ENCODE results near the gene PJA1.

PJA1 gene, protein sequence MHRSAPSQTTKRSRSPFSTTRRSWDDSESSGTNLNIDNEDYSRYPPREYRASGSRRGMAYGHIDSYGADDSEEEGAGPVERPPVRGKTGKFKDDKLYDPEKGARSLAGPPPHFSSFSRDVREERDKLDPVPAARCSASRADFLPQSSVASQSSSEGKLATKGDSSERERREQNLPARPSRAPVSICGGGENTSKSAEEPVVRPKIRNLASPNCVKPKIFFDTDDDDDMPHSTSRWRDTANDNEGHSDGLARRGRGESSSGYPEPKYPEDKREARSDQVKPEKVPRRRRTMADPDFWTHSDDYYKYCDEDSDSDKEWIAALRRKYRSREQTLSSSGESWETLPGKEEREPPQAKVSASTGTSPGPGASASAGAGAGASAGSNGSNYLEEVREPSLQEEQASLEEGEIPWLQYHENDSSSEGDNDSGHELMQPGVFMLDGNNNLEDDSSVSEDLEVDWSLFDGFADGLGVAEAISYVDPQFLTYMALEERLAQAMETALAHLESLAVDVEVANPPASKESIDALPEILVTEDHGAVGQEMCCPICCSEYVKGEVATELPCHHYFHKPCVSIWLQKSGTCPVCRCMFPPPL

DNA sequence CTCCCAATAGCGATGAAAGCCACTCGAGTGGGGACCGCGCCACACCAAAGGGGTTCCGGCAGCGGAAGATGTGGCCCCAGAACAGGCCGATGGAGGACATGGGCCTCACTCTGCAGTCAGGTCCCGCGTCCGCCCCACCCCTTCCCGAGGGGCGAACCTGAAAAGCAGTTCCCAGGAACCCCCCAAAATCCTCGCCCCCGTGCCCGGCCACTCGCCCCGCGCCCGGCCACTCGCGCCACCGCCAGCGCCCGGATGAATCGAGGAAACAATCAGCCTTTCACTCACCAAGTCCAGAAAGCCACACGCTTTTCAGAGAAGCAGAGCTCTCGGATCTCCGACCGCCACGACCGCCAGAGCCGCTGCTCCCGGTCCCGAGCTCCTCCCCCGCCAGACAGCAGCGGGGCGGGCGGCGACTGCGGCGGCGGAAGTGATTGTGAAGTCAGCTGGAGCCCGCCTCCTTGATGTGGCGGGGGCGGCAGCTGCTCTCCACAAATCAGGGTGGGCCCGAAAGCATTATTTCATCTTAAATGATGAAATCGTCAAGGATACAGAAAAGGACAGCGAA, at the start of gene PJA1:
Gene PJA1, minus strand, starts transcription at position 367 of the 565 bp plus-strand sequence. CDS start 2,380 bp downstream, outside the sequence.
- TF ChIP-seq, protein P1, sequence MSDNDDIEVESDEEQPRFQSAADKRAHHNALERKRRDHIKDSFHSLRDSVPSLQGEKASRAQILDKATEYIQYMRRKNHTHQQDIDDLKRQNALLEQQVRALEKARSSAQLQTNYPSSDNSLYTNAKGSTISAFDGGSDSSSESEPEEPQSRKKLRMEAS (IDR thresholded peaks at IDR 0.05): no peak
- TF ChIP-seq ZBTB7A (IDR thresholded peaks at IDR 0.05; ENCODE audit: low read depth) (no peak), NFIC (IDR thresholded peaks at IDR 0.05) (no peak), TCF12 (IDR thresholded peaks at IDR 0.05; ENCODE audit: low read depth) (no peak), RAD21 (IDR thresholded peaks at IDR 0.05; ENCODE audit: low read depth) (no peak), FOXM1 (IDR thresholded peaks at IDR 0.05; ENCODE audit: borderline replicate concordance, low read depth) (no peak), CREB1 (IDR thresholded peaks at IDR 0.05; ENCODE audit: low read depth) (no peak), CEBPB (IDR thresholded peaks at IDR 0.05) (no peak), TEAD4 (IDR thresholded peaks at IDR 0.05) (no peak), YY1 (IDR thresholded peaks at IDR 0.05; ENCODE audit: low read depth) (no peak), TAF1 (IDR thresholded peaks at IDR 0.05; ENCODE audit: low read depth) (peak; percentile 54; the same call in 1 of the 2 replicates), EP300 (IDR thresholded peaks at IDR 0.05; ENCODE audit: borderline replicate concordance) (no peak), EGR1 (IDR thresholded peaks at IDR 0.05) (peak; percentile 55)
- TF ChIP-seq, protein P2, sequence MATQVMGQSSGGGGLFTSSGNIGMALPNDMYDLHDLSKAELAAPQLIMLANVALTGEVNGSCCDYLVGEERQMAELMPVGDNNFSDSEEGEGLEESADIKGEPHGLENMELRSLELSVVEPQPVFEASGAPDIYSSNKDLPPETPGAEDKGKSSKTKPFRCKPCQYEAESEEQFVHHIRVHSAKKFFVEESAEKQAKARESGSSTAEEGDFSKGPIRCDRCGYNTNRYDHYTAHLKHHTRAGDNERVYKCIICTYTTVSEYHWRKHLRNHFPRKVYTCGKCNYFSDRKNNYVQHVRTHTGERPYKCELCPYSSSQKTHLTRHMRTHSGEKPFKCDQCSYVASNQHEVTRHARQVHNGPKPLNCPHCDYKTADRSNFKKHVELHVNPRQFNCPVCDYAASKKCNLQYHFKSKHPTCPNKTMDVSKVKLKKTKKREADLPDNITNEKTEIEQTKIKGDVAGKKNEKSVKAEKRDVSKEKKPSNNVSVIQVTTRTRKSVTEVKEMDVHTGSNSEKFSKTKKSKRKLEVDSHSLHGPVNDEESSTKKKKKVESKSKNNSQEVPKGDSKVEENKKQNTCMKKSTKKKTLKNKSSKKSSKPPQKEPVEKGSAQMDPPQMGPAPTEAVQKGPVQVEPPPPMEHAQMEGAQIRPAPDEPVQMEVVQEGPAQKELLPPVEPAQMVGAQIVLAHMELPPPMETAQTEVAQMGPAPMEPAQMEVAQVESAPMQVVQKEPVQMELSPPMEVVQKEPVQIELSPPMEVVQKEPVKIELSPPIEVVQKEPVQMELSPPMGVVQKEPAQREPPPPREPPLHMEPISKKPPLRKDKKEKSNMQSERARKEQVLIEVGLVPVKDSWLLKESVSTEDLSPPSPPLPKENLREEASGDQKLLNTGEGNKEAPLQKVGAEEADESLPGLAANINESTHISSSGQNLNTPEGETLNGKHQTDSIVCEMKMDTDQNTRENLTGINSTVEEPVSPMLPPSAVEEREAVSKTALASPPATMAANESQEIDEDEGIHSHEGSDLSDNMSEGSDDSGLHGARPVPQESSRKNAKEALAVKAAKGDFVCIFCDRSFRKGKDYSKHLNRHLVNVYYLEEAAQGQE (IDR thresholded peaks at IDR 0.05; ENCODE audit: low read depth): no peak
- TF ChIP-seq, protein P3, sequence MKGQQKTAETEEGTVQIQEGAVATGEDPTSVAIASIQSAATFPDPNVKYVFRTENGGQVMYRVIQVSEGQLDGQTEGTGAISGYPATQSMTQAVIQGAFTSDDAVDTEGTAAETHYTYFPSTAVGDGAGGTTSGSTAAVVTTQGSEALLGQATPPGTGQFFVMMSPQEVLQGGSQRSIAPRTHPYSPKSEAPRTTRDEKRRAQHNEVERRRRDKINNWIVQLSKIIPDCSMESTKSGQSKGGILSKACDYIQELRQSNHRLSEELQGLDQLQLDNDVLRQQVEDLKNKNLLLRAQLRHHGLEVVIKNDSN (IDR thresholded peaks at IDR 0.05): no peak

DNA sequence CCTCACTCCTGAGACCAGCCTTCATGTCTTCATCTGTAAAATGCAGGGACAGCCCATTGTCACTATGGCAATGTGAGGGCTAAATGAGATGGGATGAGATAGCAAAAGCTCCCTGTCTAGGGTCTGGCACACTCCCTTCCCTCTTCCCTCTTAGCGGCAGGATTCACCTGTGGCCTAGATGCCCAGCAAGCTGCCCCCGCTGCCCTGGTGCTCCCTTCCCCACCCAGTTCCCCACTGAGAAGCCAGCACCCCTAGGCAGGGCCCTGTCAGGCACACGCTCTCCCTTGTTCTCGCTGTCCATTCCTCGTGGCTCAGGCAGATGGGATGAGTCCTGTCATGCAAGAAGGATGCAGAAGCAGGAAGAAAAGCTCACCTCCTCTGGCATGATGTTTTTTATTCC, 49.2 kb upstream of the PJA1 start:
- TF ChIP-seq FOXM1 (IDR thresholded peaks at IDR 0.05; ENCODE audit: borderline replicate concordance, low read depth) (no peak), ZBTB7A (IDR thresholded peaks at IDR 0.05; ENCODE audit: low read depth) (no peak), CREB1 (IDR thresholded peaks at IDR 0.05; ENCODE audit: low read depth) (no peak), TAF1 (IDR thresholded peaks at IDR 0.05; ENCODE audit: low read depth) (no peak), EP300 (IDR thresholded peaks at IDR 0.05; ENCODE audit: borderline replicate concordance) (no peak), YY1 (IDR thresholded peaks at IDR 0.05; ENCODE audit: low read depth) (no peak), TEAD4 (IDR thresholded peaks at IDR 0.05) (no peak), TCF12 (IDR thresholded peaks at IDR 0.05; ENCODE audit: low read depth) (no peak), RAD21 (IDR thresholded peaks at IDR 0.05; ENCODE audit: low read depth) (no peak), EGR1 (IDR thresholded peaks at IDR 0.05) (no peak), CEBPB (IDR thresholded peaks at IDR 0.05) (no peak), NFIC (IDR thresholded peaks at IDR 0.05) (no peak)
- TF ChIP-seq, protein P1 (IDR thresholded peaks at IDR 0.05): no peak
- TF ChIP-seq, protein P2 (IDR thresholded peaks at IDR 0.05; ENCODE audit: low read depth): no peak
- TF ChIP-seq, protein P3 (IDR thresholded peaks at IDR 0.05): no peak

DNA sequence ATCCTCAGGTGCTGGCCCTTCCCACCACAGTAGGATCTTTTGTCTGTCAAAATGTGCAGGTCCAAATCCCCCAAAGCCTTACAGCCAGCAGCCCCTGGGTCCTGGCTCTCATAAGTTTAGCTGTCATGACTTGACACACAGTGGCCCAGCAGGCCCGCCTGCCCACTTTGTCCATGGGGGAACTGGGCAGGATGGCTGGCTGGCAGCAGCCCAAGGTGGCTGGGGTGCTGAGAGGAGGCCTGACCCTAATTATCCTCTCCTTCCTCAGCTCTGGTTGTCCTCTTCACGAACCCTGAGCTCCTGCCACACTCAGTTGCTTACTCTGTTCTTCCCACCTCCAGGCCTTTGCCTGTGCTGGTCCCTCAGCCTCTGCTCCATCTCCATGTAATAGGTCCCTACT, 46.4 kb upstream of the PJA1 start:
- TF ChIP-seq NFIC (IDR thresholded peaks at IDR 0.05) (no peak), YY1 (IDR thresholded peaks at IDR 0.05; ENCODE audit: low read depth) (no peak), TCF12 (IDR thresholded peaks at IDR 0.05; ENCODE audit: low read depth) (no peak), RAD21 (IDR thresholded peaks at IDR 0.05; ENCODE audit: low read depth) (no peak), CEBPB (IDR thresholded peaks at IDR 0.05) (no peak), ZBTB7A (IDR thresholded peaks at IDR 0.05; ENCODE audit: low read depth) (no peak), EGR1 (IDR thresholded peaks at IDR 0.05) (no peak), TEAD4 (IDR thresholded peaks at IDR 0.05) (no peak), TAF1 (IDR thresholded peaks at IDR 0.05; ENCODE audit: low read depth) (no peak), FOXM1 (IDR thresholded peaks at IDR 0.05; ENCODE audit: borderline replicate concordance, low read depth) (no peak)
- TF ChIP-seq, protein P3 (IDR thresholded peaks at IDR 0.05): no peak
- TF ChIP-seq, protein P1 (IDR thresholded peaks at IDR 0.05): no peak

DNA sequence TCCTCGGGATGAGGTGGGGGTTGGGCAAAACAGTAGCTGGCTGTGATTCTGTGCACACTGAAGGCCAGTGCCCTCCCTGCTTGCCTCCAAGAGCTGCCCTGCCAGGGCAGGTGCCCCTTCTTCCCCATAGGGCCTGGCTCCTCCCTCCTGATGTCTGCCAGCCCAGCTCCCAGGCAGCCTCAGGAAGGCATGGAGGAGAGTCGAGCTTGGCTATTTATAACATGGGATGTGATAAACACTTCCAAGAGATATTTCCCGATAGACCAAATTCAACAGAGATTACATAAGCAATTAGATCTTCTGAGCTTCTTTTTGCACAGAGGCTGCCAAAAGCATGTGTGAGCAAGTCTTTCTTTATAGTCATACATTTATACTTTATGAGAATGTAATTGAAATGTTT, 45.3 kb upstream of the PJA1 start:
- TF ChIP-seq TEAD4 (IDR thresholded peaks at IDR 0.05) (no peak), FOXM1 (IDR thresholded peaks at IDR 0.05; ENCODE audit: borderline replicate concordance, low read depth) (no peak), RAD21 (IDR thresholded peaks at IDR 0.05; ENCODE audit: low read depth) (no peak), EP300 (IDR thresholded peaks at IDR 0.05; ENCODE audit: borderline replicate concordance) (no peak), ZBTB7A (IDR thresholded peaks at IDR 0.05; ENCODE audit: low read depth) (no peak), CREB1 (IDR thresholded peaks at IDR 0.05; ENCODE audit: low read depth) (no peak), YY1 (IDR thresholded peaks at IDR 0.05; ENCODE audit: low read depth) (no peak), EGR1 (IDR thresholded peaks at IDR 0.05) (no peak), TCF12 (IDR thresholded peaks at IDR 0.05; ENCODE audit: low read depth) (no peak), CEBPB (IDR thresholded peaks at IDR 0.05) (no peak), TAF1 (IDR thresholded peaks at IDR 0.05; ENCODE audit: low read depth) (no peak), NFIC (IDR thresholded peaks at IDR 0.05) (no peak)
- TF ChIP-seq, protein P1 (IDR thresholded peaks at IDR 0.05): no peak
- TF ChIP-seq, protein P3 (IDR thresholded peaks at IDR 0.05): no peak
- TF ChIP-seq, protein P2 (IDR thresholded peaks at IDR 0.05; ENCODE audit: low read depth): no peak
